Activated CD4-positive, CD25-positive, alpha-beta regulatory T cell treated with anti-CD3 and anti-CD28 coated beads, Interleukin-2, amount 50 U/mL, for 16 hours (primary cell): ENCODE data around the gene TMEM59L.

ENCODE experiments used
- DNase-seq: peaks from one replicate; pipeline ENCODE4 v3.0.0-alpha.2; 2020; ENCODE audit warnings: low read depth, low spot score

Gene TMEM59L

GRCh38 chr19:18608805-18609716, 3.6 kb upstream of the TMEM59L start:
- no peak for DNase-seq

GRCh38 chr19:18609717-18610051, 3.0 kb upstream of the TMEM59L start:
- DNase-seq, result no peak

GRCh38 chr19:18610245-18610555, 2.5 kb upstream of the TMEM59L start:
- no peak for DNase-seq

GRCh38 chr19:18610556-18611326, 1.9 kb upstream of the TMEM59L start:
- DNase-seq, result no peak

- DNase-seq, result no peak
These were observed 1.2 kb upstream of the TMEM59L start for GRCh38 chr19:18611327-18612050.

GRCh38 chr19:18612051-18612771, 459 bp upstream of the TMEM59L start:
- DNase-seq, result no peak

- DNase-seq, result no peak
These were observed 1.0 kb downstream of the TMEM59L start for GRCh38 chr19:18613589-18614234.

GRCh38 chr19:18616023-18616422, 3.4 kb downstream of the TMEM59L start:
- no peak for DNase-seq

GRCh38 chr19:18617562-18617961, 4.9 kb downstream of the TMEM59L start:
- DNase-seq, result no peak

- DNase-seq, result no peak
These were observed 5.6 kb downstream of the TMEM59L start for GRCh38 chr19:18618236-18618635.

- DNase-seq, result no peak
These were observed 7.6 kb downstream of the TMEM59L start for GRCh38 chr19:18620311-18620710.

- DNase-seq, result no peak
These were observed 8.2 kb downstream of the TMEM59L start for GRCh38 chr19:18620902-18621301.

GRCh38 chr19:18626906-18627305, 14.2 kb downstream of the TMEM59L start:
- no peak for DNase-seq

GRCh38 chr19:18629166-18630088, 16.8 kb downstream of the TMEM59L start:
- no peak for DNase-seq

GRCh38 chr19:18633321-18633720, 20.7 kb downstream of the TMEM59L start:
- no peak for DNase-seq

GRCh38 chr19:18634612-18635297, 22.1 kb downstream of the TMEM59L start:
- no peak for DNase-seq

- no peak for DNase-seq
These were observed 23.1 kb downstream of the TMEM59L start for GRCh38 chr19:18635831-18636182.

- peak; percentile 98 for DNase-seq
These were observed 23.7 kb downstream of the TMEM59L start for GRCh38 chr19:18636183-18636968.
